SH-SY5Y (cell line): ENCODE measurements around the gene SLC9A4.

Experiments
- GATA2 ChIP-seq: IDR thresholded peaks from 2 replicates; pipeline ENCODE4 v1.6.1; 2011; ENCODE audit warnings: mild to moderate bottlenecking, low read depth, low read length
- GATA3 ChIP-seq: IDR thresholded peaks from 2 replicates; pipeline ENCODE4 v1.6.1; 2011; ENCODE audit warnings: low read depth, mild to moderate bottlenecking, low read length, moderate library complexity

DNA sequence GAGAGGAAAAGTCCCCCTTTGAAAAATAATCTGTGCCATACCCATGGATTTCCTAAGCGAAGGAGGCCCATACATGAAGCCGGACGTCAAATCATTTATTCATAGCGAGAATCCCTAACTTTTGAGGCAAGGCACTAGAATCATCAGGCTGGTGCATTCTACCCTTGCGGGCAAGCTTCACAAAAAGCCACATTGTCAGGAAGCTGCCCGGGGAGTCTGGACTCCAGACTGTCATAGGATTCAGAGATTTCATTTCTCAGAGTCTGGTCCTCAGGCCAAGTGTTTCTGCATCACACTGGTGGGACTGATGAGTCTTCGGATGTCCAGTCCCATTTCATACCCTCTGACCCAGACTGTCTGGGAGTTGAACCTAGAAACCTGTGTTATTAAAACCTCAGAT, 8.9 kb downstream of the SLC9A4 start:
- TF ChIP-seq GATA3 = no peak
- no peak for TF ChIP-seq GATA2
